Colonic mucosa (tissue), 4 donors: ENCODE results near the gene MAN1B1. TPM values are rescaled to one million over a fixed set of nuclear protein-coding genes. Genes with fewer than 3 reads are reported as not detected.

Source experiments
- DNase-seq: peaks from one replicate; pipeline ENCODE4 v3.0.0-alpha.2; 2020
- H3K27ac ChIP-seq: fragments of 200-600 bp; one replicate; pipeline ENCODE4 v1.8.0; 2021
- H3K27me3 ChIP-seq: fragments of 200-600 bp; one replicate; pipeline ENCODE4 v1.8.0; 2021
- H3K36me3 ChIP-seq: fragments of 200-600 bp; one replicate; pipeline ENCODE4 v1.8.0; 2021
- H3K4me1 ChIP-seq: fragments of 200-600 bp; one replicate; pipeline ENCODE4 v1.8.0; 2021; ENCODE audit warnings: mild to moderate bottlenecking
- H3K4me3 ChIP-seq: fragments of 200-600 bp; one replicate; pipeline ENCODE4 v1.8.0; 2021
- H3K9ac ChIP-seq, 2 donors: one replicate each; pipeline ENCODE4 v1.7.0; 2013; ENCODE audit warnings: control low read depth in 2 of 2, low read depth in 2 of 2, low read length in 2 of 2
- H3K9me3 ChIP-seq: fragments of 200-600 bp; one replicate; pipeline ENCODE4 v1.8.0; 2021
- CTCF ChIP-seq: fragments of 200-600 bp; IDR thresholded peaks from one replicate; pipeline ENCODE4 v1.8.0; 2022; ENCODE audit warnings: antibody characterized with exemption, mild to moderate bottlenecking
- intact Hi-C: fragments of 100-400 bp; cut with DNase I; formaldehyde crosslinking; loops from one replicate; pipeline ENCODE4 v1.14.1; 2022
- total RNA-seq, 2 donors: library from RNA; stranded (reverse); fragmentation: NEBNext Ultra II Directional in 1 of 2; extraction: Animal tissue kit (Norgen Biotek cat#: 25700) in 1 of 2; gene quantifications; one replicate each; pipeline ENCODE4 v1.2.1, GENCODE V29; 2021
- donor health status: healthy.
- donor health status: DM: no; HTN: no; CAD: no.
- donor health status: DM: no; HTN: no; CAD: no.

Gene MAN1B1
- total RNA-seq, 2 donors from 2014 or later: 43.5 to 52.6 TPM

- H3K9me3 ChIP-seq: no peaks in the 10 kb centered on the region
- no peak for TF ChIP-seq CTCF
- no peaks in the 10 kb centered on the region for H3K27me3 ChIP-seq
- no peaks in the 10 kb centered on the region for H3K36me3 ChIP-seq
- H3K9ac ChIP-seq: no peak overlapping the region
- H3K4me1 ChIP-seq: peaks cover 14% of the 10 kb centered on the region
- no peak overlapping the region for H3K27ac ChIP-seq
- H3K4me3 ChIP-seq: no peak overlapping the region
- DNase-seq: no peak
- intact Hi-C loops: no loop called here
Measured at GRCh38 chr9:137065336-137065967, 21.3 kb upstream of the MAN1B1 start.

GRCh38 chr9:137066096-137066861 is 20.5 kb upstream of the MAN1B1 start:
- no peaks in the 10 kb centered on the region for H3K36me3 ChIP-seq
- no peaks in the 10 kb centered on the region for H3K9me3 ChIP-seq
- intact Hi-C loops: loop anchor here (2.0 kb wide), 1 partner anchor 17 kb away; no protein-coding TSS in a partner anchor
- DNase-seq: no peak
- H3K4me1 ChIP-seq: peaks cover 20% of the 10 kb centered on the region
- no peak for TF ChIP-seq CTCF
- H3K9ac ChIP-seq: no peak overlapping the region
- no peak overlapping the region for H3K27ac ChIP-seq
- H3K4me3 ChIP-seq: no peak overlapping the region
- H3K27me3 ChIP-seq: no peaks in the 10 kb centered on the region

GRCh38 chr9:137067860-137068538 is 18.8 kb upstream of the MAN1B1 start:
- no peaks in the 10 kb centered on the region for H3K36me3 ChIP-seq
- H3K4me3 ChIP-seq: no peak overlapping the region
- peaks cover 20% of the 10 kb centered on the region for H3K4me1 ChIP-seq
- H3K27me3 ChIP-seq: no peaks in the 10 kb centered on the region
- intact Hi-C loops: loop anchor here (2.0 kb wide), 1 partner anchor 19 kb away; no protein-coding TSS in a partner anchor
- peak; percentile 88 for DNase-seq
- H3K27ac ChIP-seq: peak overlapping the region; percentile 53
- no peaks in the 10 kb centered on the region for H3K9me3 ChIP-seq
- peak; percentile 89 for TF ChIP-seq CTCF
- H3K9ac ChIP-seq: peak overlapping the region in 1 of 2 donors; percentile 54

GRCh38 chr9:137068539-137069507 is 18.0 kb upstream of the MAN1B1 start:
- Histone ChIP-seq H3K9ac (peak overlapping the region; percentile 35 to 54), H3K4me3 (peak overlapping the region; percentile 41)
- TF ChIP-seq CTCF: no peak

More at GRCh38 chr9:137068539-137069507, 18.0 kb upstream of the MAN1B1 start:
- intact Hi-C loops: no loop called here
- no peaks in the 10 kb centered on the region for H3K27me3 ChIP-seq
- no peaks in the 10 kb centered on the region for H3K36me3 ChIP-seq
- no peak for DNase-seq
- H3K9me3 ChIP-seq: no peaks in the 10 kb centered on the region
- no peak overlapping the region for H3K27ac ChIP-seq
- H3K4me1 ChIP-seq: peaks cover 20% of the 10 kb centered on the region
